Loucy (cell line): ENCODE data around the gene ZBTB48.

ENCODE experiments used
- EZH2phosphoT487 ChIP-seq: fragments of 200-600 bp; IDR thresholded peaks from 2 replicates; pipeline ENCODE4 v1.6.1; 2018; ENCODE audit warnings: antibody characterized with exemption, mild to moderate bottlenecking, moderate library complexity, borderline replicate concordance
- TF ChIP-seq, protein P1 (sequence below): fragments of 200-600 bp; sonication (generic); conservative IDR thresholded peaks from 2 replicates; pipeline ENCODE4 v1.5.1; 2014; ENCODE audit warnings: mild to moderate bottlenecking, antibody characterized with exemption, low read length

DNA sequence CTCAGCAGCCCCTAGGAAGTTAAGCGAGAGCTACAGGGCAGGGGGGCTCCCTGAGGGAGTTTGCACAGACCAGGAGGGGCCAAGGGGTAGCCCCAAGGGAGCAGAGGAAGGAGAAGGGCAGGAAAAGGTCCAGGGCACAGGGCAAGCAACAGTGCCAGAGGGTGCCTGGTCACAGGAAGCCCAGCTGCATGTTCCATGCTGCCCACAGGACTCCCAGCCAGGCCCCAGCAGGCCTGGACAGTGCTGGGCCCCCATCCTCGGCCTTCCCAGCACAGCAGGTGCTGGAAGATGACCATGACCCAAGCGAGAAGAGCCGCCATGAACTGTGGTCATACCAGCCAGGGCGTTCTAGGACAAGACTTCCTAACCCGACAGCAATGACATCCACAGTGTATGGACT lies 11.8 kb downstream of the ZBTB48 start:
- TF ChIP-seq, protein P1, sequence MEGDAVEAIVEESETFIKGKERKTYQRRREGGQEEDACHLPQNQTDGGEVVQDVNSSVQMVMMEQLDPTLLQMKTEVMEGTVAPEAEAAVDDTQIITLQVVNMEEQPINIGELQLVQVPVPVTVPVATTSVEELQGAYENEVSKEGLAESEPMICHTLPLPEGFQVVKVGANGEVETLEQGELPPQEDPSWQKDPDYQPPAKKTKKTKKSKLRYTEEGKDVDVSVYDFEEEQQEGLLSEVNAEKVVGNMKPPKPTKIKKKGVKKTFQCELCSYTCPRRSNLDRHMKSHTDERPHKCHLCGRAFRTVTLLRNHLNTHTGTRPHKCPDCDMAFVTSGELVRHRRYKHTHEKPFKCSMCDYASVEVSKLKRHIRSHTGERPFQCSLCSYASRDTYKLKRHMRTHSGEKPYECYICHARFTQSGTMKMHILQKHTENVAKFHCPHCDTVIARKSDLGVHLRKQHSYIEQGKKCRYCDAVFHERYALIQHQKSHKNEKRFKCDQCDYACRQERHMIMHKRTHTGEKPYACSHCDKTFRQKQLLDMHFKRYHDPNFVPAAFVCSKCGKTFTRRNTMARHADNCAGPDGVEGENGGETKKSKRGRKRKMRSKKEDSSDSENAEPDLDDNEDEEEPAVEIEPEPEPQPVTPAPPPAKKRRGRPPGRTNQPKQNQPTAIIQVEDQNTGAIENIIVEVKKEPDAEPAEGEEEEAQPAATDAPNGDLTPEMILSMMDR = no peak
- TF ChIP-seq EZH2phosphoT487 = no peak
